Measurements from ENCODE around the gene EPB41. TPM values are rescaled to one million over a fixed set of nuclear protein-coding genes. Genes with fewer than 3 reads are reported as not detected.
"Not testable (repeated sequence)": the region's sequence is repeated elsewhere in the genome, so short reads cannot be mapped to it uniquely, and the experiment has no call there.

Gene EPB41
- total RNA-seq, 2 experiments from 2014 or later = 94.5 to 95.4 TPM

DNA sequence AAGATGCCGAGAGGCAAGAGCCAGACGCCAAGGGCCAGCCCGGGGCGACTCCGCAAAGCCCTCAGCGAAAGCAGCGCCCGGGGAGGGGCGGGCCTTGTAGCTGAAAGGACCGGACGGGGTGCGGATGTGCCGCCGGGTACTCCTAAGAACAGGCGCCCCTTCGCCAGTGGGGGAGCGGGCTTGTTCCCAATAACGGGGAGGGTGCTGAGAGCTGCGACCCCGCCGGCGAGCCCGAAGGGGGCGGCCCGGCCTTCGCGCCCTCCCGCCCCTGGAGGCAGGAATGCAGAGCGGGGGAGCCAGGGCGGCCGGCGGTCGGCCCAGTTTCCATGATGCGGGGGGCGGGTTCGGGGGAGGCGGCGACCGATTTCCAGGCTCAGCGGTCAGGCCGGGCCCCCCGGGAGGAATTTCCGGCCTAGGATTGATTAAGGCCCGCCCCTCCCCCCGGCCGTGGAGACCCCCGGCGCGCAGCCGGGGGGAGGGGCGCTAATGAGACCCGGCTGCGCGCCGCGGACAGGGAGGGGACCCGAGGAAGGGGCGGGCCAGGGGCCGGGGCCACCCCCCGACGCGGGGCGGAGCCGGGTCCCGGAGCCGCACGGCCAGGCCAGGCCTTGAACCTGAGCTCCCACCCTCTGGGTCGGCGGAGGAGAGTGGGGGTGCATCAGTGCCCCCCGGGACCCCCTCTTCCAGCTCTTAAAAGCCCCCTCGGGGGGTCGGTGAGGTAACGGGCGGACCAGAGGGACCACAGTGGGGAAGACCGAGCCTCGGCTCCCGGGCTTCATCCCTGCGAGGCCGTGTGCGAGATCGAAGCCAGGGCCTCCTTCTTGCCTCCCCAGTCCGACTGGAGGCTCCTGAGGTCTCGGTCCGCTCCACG, 210.2 kb downstream of the EPB41 start:
- ATAC-seq (peak; percentile 66), DNase-seq (peak; percentile 74)
- H3K27ac Mint-ChIP-seq = no peak overlapping the region
- H3K36me3 Mint-ChIP-seq (ENCODE audit: low read depth) = no peaks in the 10 kb centered on the region
- ChIA-PET CTCF (interaction anchor here (1.0 to 2.0 kb wide), 7 partner anchors 11 to 340 kb away, joined by 3 to 15 read pairs (median 4); no protein-coding TSS in a partner anchor), POLR2A (interaction anchor here (0.6 to 3.2 kb wide), 3 partner anchors 57 to 476 kb away, joined by 3 to 16 read pairs (median 3); partner anchors contain the start of genes RNU11 and SRSF4)
- H3K9me3 Mint-ChIP-seq (ENCODE audit: insufficient read depth) = no peaks in the 10 kb centered on the region
- peaks cover 10% of the 10 kb centered on the region for H3K4me1 Mint-ChIP-seq (ENCODE audit: low read depth)
- peak overlapping the region; percentile 69 for H3K4me3 Mint-ChIP-seq
- H3K27me3 Mint-ChIP-seq (ENCODE audit: low read depth) = peaks cover 24% of the 10 kb centered on the region

DNA sequence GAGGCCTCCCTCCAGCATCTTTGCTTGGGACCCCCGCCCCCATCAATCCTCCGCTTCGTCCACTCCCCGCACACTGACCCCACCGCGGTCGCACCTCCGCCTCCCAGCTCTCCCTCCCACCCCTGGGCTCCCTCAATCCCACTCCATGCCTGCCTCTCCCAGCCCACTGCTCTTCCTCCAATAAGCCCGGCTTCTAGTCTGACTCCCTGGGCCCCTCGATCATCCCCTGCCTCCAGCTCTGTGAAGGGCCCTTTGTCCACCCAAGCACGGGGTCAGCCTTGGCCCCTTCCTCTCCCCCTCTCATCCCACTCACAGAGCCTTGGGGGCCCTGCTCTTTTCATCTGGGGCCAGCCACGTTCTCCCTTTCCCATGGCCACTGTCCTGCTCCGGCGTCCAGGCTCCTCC, 210.9 kb downstream of the EPB41 start:
- ATAC-seq (no peak), DNase-seq (no peak)
- no peaks in the 10 kb centered on the region for H3K9me3 Mint-ChIP-seq (ENCODE audit: insufficient read depth)
- H3K36me3 Mint-ChIP-seq (ENCODE audit: low read depth) = no peaks in the 10 kb centered on the region
- ChIA-PET POLR2A (interaction anchor here (3.2 kb wide), 1 partner anchor 56 kb away, joined by 16 read pairs; the partner anchor contains the start of gene SRSF4), CTCF (interaction anchor here (1.1 to 2.0 kb wide), 4 partner anchors 72 to 341 kb away, joined by 3 to 15 read pairs (median 6); no protein-coding TSS in a partner anchor)
- peaks cover 24% of the 10 kb centered on the region for H3K27me3 Mint-ChIP-seq (ENCODE audit: low read depth)
- H3K4me3 Mint-ChIP-seq = peak overlapping the region; percentile 44
- H3K27ac Mint-ChIP-seq = peak overlapping the region; percentile 27
- peaks cover 10% of the 10 kb centered on the region for H3K4me1 Mint-ChIP-seq (ENCODE audit: low read depth)

DNA sequence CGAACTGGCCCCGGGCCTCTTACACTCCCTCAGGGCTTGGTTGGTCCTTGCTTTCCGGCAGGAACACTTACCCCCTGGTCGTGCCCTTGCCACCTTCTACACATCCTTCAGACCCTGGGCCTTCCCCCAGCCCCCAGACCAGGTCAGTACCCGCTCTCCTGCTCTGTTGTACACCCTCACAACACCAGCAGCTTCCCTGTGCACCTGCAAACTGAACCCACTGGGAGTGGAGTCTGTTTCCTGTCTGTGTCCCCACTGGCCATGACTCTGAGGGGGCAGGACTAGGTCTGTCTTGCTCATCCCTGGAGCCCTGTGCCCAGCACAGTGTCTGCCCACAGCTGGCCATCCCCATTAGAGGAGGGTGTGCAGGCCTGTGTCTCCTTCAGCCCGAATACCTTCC, 211.4 kb downstream of the EPB41 start:
- Mint-ChIP-seq H3K4me3 (peak overlapping the region; percentile 44), H3K27ac (peak overlapping the region; percentile 48), H3K36me3 (ENCODE audit: low read depth) (no peaks in the 10 kb centered on the region), H3K9me3 (ENCODE audit: insufficient read depth) (no peaks in the 10 kb centered on the region), H3K4me1 (ENCODE audit: low read depth) (peaks cover 10% of the 10 kb centered on the region), H3K27me3 (ENCODE audit: low read depth) (peaks cover 24% of the 10 kb centered on the region)
- ATAC-seq (no peak), DNase-seq (no peak)
- CTCF ChIA-PET = no interaction called here
- POLR2A ChIA-PET = interaction anchor here (3.2 kb wide), 1 partner anchor 56 kb away, joined by 16 read pairs; the partner anchor contains the start of gene SRSF4

DNA sequence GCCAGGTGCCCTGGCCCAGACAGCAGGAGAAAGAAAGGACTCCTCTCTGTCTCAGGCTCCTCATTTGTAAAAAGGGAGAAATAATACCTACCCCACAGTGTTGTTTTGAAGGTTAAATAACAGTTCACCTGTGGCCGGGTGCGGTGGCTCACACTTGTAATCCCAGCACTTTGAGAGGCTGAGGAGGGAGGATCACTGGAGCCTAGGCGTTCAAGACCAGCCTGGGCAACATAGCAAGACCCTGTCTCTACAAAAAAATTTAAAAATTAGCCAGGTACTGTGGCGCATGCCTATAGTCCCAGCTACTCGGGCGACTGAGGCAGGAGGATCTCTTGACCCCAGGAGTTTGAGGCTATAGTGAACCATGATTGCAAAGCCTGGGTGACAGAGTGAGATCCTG, 211.8 kb downstream of the EPB41 start:
- Mint-ChIP-seq H3K4me3 (peak overlapping the region; percentile 44), H3K27me3 (ENCODE audit: low read depth) (peaks cover 24% of the 10 kb centered on the region), H3K36me3 (ENCODE audit: low read depth) (no peaks in the 10 kb centered on the region), H3K9me3 (ENCODE audit: insufficient read depth) (no peaks in the 10 kb centered on the region), H3K27ac (no peak overlapping the region), H3K4me1 (ENCODE audit: low read depth) (peaks cover 10% of the 10 kb centered on the region)
- CTCF ChIA-PET = interaction anchor here (0.8 kb wide), 1 partner anchor 76 kb away, joined by 5 read pairs; no protein-coding TSS in a partner anchor
- DNase-seq = no peak
- ATAC-seq = no peak
- POLR2A ChIA-PET = no interaction called here

DNA sequence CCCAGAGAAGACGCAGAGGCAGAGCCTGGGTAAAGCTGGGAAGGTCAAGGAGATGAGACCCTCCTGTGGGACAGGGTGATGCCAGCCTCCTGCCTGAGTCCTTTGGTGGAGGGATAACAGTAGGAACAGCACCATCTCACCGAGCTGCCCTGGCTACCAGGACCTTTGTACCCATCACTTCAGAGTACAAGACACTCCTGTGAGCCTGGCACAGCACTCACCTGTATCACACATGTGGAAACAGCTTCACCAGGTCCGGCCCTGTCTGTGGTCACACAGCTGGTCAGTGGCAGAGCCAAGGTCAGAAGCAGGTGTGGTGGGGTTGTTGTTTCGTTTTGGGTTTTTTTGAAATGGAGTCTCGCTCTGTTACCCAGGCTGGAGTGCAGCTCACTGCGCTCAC, 214.4 kb downstream of the EPB41 start:
- POLR2A ChIA-PET = no interaction called here
- Mint-ChIP-seq H3K4me3 (no peak overlapping the region), H3K9me3 (ENCODE audit: insufficient read depth) (no peaks in the 10 kb centered on the region), H3K27me3 (ENCODE audit: low read depth) (peaks cover 18% of the 10 kb centered on the region), H3K4me1 (ENCODE audit: low read depth) (peaks cover 5% of the 10 kb centered on the region), H3K27ac (no peak overlapping the region), H3K36me3 (ENCODE audit: low read depth) (no peaks in the 10 kb centered on the region)
- no peak for ATAC-seq
- no peak for DNase-seq
- CTCF ChIA-PET = interaction anchor here (1.0 kb wide), 1 partner anchor 69 kb away, joined by 3 read pairs; no protein-coding TSS in a partner anchor

DNA sequence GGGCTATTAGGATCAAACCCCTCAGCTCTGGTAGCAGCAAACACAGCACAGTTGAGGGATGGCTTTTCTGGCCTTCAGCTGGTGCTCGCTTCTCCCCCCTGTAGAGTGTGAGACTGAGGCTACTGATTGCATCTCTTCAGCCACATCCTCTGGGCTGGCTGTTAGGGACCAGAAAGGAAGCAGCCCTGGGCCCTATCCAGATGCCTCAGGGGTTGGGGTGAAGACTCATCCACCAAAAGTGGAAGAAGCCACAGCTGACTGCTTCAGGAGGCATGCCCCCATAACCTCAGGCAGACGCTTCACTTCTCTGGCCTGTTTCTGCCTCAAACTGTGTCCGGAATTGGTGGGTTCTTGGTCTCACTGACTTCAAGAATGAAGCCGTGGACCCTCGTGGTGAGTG, 215.5 kb downstream of the EPB41 start:
- Mint-ChIP-seq H3K27me3 (ENCODE audit: low read depth) (peaks cover 18% of the 10 kb centered on the region), H3K4me1 (ENCODE audit: low read depth) (peaks cover 3% of the 10 kb centered on the region), H3K9me3 (ENCODE audit: insufficient read depth) (no peaks in the 10 kb centered on the region), H3K27ac (no peak overlapping the region), H3K36me3 (ENCODE audit: low read depth) (no peaks in the 10 kb centered on the region), H3K4me3 (no peak overlapping the region)
- DNase-seq = no peak
- ChIA-PET POLR2A (no interaction called here), CTCF (no interaction called here)
- no peak for ATAC-seq

DNA sequence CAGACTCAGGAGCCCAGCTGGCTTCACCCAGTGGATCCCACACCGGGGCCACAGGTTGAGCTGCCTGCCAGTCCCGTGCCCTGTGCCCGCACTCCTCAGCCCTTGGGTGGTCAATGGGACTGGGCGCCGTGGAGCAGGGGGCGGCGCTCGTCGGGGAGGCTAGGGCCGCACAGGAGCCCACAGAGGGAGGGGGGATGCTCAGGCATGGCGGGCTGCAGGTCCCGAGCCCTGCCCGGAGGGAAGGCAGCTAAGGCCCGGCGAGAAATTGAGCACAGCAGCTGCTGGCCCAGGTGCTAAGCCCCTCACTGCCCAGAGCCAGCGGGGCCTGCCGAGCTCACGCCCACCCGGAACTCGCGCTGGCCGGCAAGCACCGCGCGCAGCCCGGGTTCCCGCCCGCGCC, 216.7 kb downstream of the EPB41 start:
- H3K4me3 Mint-ChIP-seq; H3K9me3 Mint-ChIP-seq (ENCODE audit: insufficient read depth); ATAC-seq; H3K4me1 Mint-ChIP-seq (ENCODE audit: low read depth); H3K36me3 Mint-ChIP-seq (ENCODE audit: low read depth); POLR2A ChIA-PET; H3K27me3 Mint-ChIP-seq (ENCODE audit: low read depth); DNase-seq; H3K27ac Mint-ChIP-seq: not testable (repeated sequence)
- CTCF ChIA-PET = interaction anchor here (1.2 kb wide), 1 partner anchor 11 kb away, joined by 3 read pairs; no protein-coding TSS in a partner anchor

DNA sequence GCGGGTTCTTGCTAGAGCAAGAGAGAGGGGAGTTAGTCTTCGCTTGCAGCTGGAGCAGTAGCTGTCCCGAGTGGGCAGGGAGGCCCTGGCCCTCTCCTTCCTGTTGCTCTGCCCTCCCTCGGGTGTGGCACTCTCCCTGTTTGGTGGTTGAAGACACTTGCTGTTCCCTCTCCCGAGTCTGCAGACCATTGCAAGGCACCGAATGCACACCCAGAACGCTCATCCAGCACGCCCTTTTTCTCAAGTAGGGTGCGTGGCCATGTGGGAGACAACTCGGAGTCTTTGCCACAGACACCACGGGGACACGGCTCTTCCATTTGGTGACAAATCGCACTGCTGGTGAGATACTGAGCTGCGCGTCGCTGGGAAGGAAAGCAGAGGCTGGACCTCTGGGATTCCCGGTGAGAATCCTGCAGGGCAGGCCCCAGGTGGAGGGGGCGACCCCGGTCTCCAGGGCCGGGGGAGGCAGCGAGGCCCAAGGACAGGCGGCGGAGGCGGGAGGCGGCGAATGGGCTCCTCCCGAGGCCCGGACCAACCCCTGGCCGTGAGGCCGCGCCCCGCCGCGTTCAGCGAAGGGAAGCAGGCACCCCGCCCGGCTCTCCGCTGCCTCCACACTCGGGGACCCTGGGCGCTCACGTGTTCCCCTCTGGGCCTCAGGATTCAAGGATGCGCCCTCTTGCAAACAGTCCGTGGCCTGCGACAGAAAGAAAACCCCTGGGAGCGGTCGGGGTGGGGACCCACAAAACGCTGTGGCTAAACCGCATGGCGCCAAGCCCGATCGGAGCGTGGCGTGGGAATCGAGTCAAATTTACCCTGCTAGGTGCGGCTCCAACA, 219.7 kb downstream of the EPB41 start:
- H3K27me3 Mint-ChIP-seq (ENCODE audit: low read depth) = no peaks in the 10 kb centered on the region
- no peaks in the 10 kb centered on the region for H3K36me3 Mint-ChIP-seq (ENCODE audit: low read depth)
- H3K27ac Mint-ChIP-seq = no peak overlapping the region
- H3K4me3 Mint-ChIP-seq = no peak overlapping the region
- POLR2A ChIA-PET = no interaction called here
- H3K4me1 Mint-ChIP-seq (ENCODE audit: low read depth) = no peaks in the 10 kb centered on the region
- ATAC-seq = no peak
- no peak for DNase-seq
- CTCF ChIA-PET = no interaction called here
- no peaks in the 10 kb centered on the region for H3K9me3 Mint-ChIP-seq (ENCODE audit: insufficient read depth)

DNA sequence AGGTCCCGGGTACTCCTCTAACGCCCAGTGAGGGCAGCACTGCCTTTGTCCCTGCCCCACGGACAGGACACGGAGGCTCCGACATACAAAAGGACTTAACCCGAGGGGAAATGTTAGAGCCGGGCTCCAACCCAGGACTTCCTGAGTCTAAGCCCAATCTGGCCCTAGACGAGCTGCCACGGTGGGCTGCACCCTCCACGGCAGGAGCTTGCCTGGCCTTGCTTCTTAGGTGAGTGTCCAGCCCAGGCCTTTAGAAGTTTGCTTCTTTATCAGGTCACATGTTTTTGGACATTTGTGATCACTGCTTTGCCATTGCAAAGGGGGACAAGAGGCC, 220.3 kb downstream of the EPB41 start:
- Mint-ChIP-seq H3K36me3 (ENCODE audit: low read depth) (no peaks in the 10 kb centered on the region), H3K9me3 (ENCODE audit: insufficient read depth) (no peaks in the 10 kb centered on the region), H3K27ac (no peak overlapping the region), H3K4me1 (ENCODE audit: low read depth) (no peaks in the 10 kb centered on the region), H3K27me3 (ENCODE audit: low read depth) (no peaks in the 10 kb centered on the region), H3K4me3 (no peak overlapping the region)
- no peak for DNase-seq
- ATAC-seq = no peak
- POLR2A ChIA-PET = no interaction called here
- CTCF ChIA-PET = no interaction called here

DNA sequence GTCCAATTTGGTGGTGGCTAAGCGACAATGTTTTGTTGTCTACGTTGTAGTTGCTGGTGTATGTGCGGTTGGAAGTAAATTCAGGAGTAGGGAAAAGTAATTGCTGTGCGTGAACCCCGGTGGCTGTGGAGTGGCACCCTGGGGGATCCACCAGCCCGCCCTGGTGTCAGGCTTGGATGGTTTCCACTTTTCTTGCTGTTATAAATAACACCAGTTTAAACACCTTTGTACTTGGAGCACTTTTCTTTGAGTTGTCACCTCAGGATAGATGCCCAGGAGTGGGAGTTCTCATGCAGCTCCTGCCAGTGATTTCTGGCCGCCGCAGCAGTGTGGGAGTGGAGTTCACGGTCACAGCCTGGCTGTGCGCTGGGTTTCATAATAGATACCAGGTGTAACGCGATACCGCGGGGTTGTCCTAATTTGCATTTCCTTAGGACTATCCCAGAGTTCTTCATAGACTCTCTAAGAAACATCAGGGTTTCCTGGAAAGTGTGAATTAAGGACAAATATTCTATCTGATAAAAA, 222.1 kb downstream of the EPB41 start:
- CTCF ChIA-PET = no interaction called here
- H3K4me3 Mint-ChIP-seq = no peak overlapping the region
- no peak for ATAC-seq
- no peak for DNase-seq
- H3K27me3 Mint-ChIP-seq (ENCODE audit: low read depth) = no peaks in the 10 kb centered on the region
- H3K4me1 Mint-ChIP-seq (ENCODE audit: low read depth) = no peaks in the 10 kb centered on the region
- no peaks in the 10 kb centered on the region for H3K36me3 Mint-ChIP-seq (ENCODE audit: low read depth)
- POLR2A ChIA-PET = no interaction called here
- no peak overlapping the region for H3K27ac Mint-ChIP-seq
- H3K9me3 Mint-ChIP-seq (ENCODE audit: insufficient read depth) = no peaks in the 10 kb centered on the region

DNA sequence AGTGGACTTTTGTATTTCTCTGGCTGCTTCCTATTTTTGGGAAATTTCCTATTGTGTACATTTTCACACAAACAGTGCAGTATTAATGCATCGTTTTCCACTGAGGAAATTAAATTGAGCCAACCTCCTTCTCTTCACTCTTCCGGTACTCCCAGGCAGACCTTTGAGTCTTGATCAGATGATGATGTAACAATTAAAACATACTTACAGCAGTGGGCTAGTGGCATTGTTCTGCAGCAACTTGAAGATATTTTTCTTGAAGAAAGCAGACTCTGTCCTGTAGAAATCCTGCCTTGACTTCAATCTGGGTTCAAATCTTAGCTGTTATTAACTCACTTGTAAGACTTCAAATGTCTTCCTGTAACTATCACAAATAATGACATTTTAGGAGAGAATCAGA, 228.3 kb downstream of the EPB41 start:
- no peak for DNase-seq
- no peak overlapping the region for H3K4me3 Mint-ChIP-seq
- ChIA-PET POLR2A (interaction anchor here (0.5 kb wide), 1 partner anchor 64 kb away, joined by 3 read pairs; no protein-coding TSS in a partner anchor), CTCF (interaction anchor here (1.7 kb wide), 1 partner anchor 60 kb away, joined by 5 read pairs; no protein-coding TSS in a partner anchor)
- no peak overlapping the region for H3K27ac Mint-ChIP-seq
- no peak for ATAC-seq
- H3K36me3 Mint-ChIP-seq (ENCODE audit: low read depth) = peaks cover 35% of the 10 kb centered on the region
- no peaks in the 10 kb centered on the region for H3K9me3 Mint-ChIP-seq (ENCODE audit: insufficient read depth)
- no peaks in the 10 kb centered on the region for H3K27me3 Mint-ChIP-seq (ENCODE audit: low read depth)
- H3K4me1 Mint-ChIP-seq (ENCODE audit: low read depth) = no peaks in the 10 kb centered on the region
